ENCODE results near the gene EXTL1.

EXTL1 gene

GRCh38 chr1:26029054-26029863 is 7.7 kb downstream of the EXTL1 start:
- H3K4me3 ChIP-seq (ENCODE audit: low read depth, low read length): no peak overlapping the region
- TF ChIP-seq CTCF (IDR thresholded peaks at IDR 0.05; ENCODE audit: control insufficient read depth, extremely low read depth, insufficient read depth): no peak
- DNase-seq (ENCODE audit: low read depth): no peak

GRCh38 chr1:26029864-26030481 is 8.4 kb downstream of the EXTL1 start:
- no peak overlapping the region for H3K4me3 ChIP-seq (ENCODE audit: low read depth, low read length)
- TF ChIP-seq CTCF (IDR thresholded peaks at IDR 0.05; ENCODE audit: control insufficient read depth, extremely low read depth, insufficient read depth): no peak
- no peak for DNase-seq (ENCODE audit: low read depth)

GRCh38 chr1:26031196-26031595 is 9.6 kb downstream of the EXTL1 start:
- DNase-seq (ENCODE audit: low read depth): no peak
- no peak overlapping the region for H3K4me3 ChIP-seq (ENCODE audit: low read depth, low read length)
- TF ChIP-seq CTCF (IDR thresholded peaks at IDR 0.05; ENCODE audit: control insufficient read depth, extremely low read depth, insufficient read depth): no peak

- TF ChIP-seq CTCF (IDR thresholded peaks at IDR 0.05; ENCODE audit: control insufficient read depth, extremely low read depth, insufficient read depth): no peak
- DNase-seq (ENCODE audit: low read depth): no peak
- no peak overlapping the region for H3K4me3 ChIP-seq (ENCODE audit: low read depth, low read length)
Measured at GRCh38 chr1:26031611-26032220, 10.1 kb downstream of the EXTL1 start.

GRCh38 chr1:26032656-26033357 is 11.2 kb downstream of the EXTL1 start:
- no peak overlapping the region for H3K4me3 ChIP-seq (ENCODE audit: low read depth, low read length)
- TF ChIP-seq CTCF (IDR thresholded peaks at IDR 0.05; ENCODE audit: control insufficient read depth, extremely low read depth, insufficient read depth): no peak
- no peak for DNase-seq (ENCODE audit: low read depth)

- peak overlapping the region; percentile 63 for H3K4me3 ChIP-seq (ENCODE audit: low read depth, low read length)
- no peak for TF ChIP-seq CTCF (IDR thresholded peaks at IDR 0.05; ENCODE audit: control insufficient read depth, extremely low read depth, insufficient read depth)
- DNase-seq (ENCODE audit: low read depth): no peak
Measured at GRCh38 chr1:26034504-26035202, 13.1 kb downstream of the EXTL1 start.

Data from LNCaP clone FGC (cell line).